ENCODE results near the gene DMD. TPM values are rescaled to one million over a fixed set of nuclear protein-coding genes. Genes with fewer than 3 reads are reported as not detected.

The DMD gene
- total and polyA plus RNA-seq, 2 of the 13 experiments (the other 11 are each of a cell fraction or from before 2014, with no cell fraction given) = 17.6 to 25.9 TPM

DNA sequence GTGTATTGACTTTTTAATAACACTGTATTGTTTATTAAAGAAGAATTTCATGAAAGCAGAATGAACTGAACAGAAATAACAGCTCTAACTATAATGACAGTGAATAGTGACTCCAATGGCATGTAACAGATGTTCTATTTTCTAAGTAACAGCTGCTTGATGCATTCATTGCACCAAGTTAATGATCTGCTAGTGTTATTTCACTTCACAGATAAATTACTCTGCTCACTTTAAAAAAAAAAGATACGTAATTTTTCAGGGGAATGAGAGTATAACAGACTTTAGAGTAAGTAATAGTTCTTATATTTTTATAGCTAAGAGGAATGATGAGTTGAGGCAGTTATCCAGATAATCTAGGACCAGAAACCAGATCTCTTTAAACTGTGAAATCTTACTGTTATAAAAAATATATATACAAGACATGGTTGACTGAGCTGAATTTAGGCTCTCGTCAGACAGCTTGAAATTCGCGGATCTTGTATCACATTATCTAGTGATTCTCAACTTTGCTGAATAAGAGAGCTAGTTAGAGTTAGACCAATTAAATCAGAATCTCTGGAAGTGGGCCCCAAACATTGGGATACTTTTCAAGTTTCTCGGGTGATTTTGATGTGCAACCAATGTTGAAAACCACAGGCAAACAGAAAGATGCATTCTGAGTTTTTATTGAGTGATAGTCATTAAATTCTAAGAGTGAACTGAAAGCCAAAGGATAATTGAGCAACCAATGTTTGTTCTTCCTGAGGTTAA lies 840.7 kb downstream of the DMD start:
- Histone ChIP-seq H3K4me1 (ENCODE audit: insufficient read depth, low read length) (no peaks in the 10 kb centered on the region), H3K9ac (ENCODE audit: insufficient read depth, low read depth, low read length) (no peak overlapping the region), H4K20me1 (ENCODE audit: insufficient read depth, low read length) (no peaks in the 10 kb centered on the region), H3K9me3 (ENCODE audit: low read length) (no peaks in the 10 kb centered on the region), H3K36me3 (replicated peaks in 1 of 2; ENCODE audit: control insufficient read depth in 1 of 2, insufficient read depth in 2 of 2, low read length in 2 of 2) (no peaks in the 10 kb centered on the region), H3K4me3 (replicated peaks in 1 of 3; ENCODE audit: insufficient read depth in 1 of 3, low read depth in 2 of 3, low read length in 3 of 3) (no peak overlapping the region), H3K27me3 (ENCODE audit: control insufficient read depth in 1 of 2, insufficient read depth in 2 of 2, low read length in 2 of 2) (no peaks in the 10 kb centered on the region), H3K27ac (ENCODE audit: extremely low read length, insufficient read depth, low read length) (no peak overlapping the region), H3K79me2 (ENCODE audit: insufficient read depth, low read length) (no peaks in the 10 kb centered on the region), H2AFZ (ENCODE audit: low read length) (no peak overlapping the region), H3K4me2 (ENCODE audit: low read depth, low read length) (no peak overlapping the region)
- no peak for ATAC-seq
- TF ChIP-seq AKAP8 (CRISPR knock-in tag; IDR thresholded peaks at IDR 0.05) (no peak), ZMAT5 (CRISPR knock-in tag; IDR thresholded peaks at IDR 0.05; ENCODE audit: borderline replicate concordance, low read depth) (no peak), STAG1 (CRISPR knock-in tag; IDR thresholded peaks at IDR 0.05) (no peak), SP4 (CRISPR knock-in tag; IDR thresholded peaks at IDR 0.05) (no peak), MZF1 (CRISPR knock-in tag; IDR thresholded peaks at IDR 0.05; ENCODE audit: borderline replicate concordance) (no peak), LBX2 (CRISPR knock-in tag; IDR thresholded peaks at IDR 0.05; ENCODE audit: borderline replicate concordance) (no peak), CHD4 (IDR thresholded peaks at IDR 0.05; ENCODE audit: borderline replicate concordance, low read length) (no peak)
- TF ChIP-seq, protein P1, sequence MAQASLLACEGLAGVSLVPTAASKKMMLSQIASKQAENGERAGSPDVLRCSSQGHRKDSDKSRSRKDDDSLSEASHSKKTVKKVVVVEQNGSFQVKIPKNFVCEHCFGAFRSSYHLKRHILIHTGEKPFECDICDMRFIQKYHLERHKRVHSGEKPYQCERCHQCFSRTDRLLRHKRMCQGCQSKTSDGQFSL (CRISPR knock-in tag; IDR thresholded peaks at IDR 0.05) = no peak
- TF ChIP-seq, protein P2, sequence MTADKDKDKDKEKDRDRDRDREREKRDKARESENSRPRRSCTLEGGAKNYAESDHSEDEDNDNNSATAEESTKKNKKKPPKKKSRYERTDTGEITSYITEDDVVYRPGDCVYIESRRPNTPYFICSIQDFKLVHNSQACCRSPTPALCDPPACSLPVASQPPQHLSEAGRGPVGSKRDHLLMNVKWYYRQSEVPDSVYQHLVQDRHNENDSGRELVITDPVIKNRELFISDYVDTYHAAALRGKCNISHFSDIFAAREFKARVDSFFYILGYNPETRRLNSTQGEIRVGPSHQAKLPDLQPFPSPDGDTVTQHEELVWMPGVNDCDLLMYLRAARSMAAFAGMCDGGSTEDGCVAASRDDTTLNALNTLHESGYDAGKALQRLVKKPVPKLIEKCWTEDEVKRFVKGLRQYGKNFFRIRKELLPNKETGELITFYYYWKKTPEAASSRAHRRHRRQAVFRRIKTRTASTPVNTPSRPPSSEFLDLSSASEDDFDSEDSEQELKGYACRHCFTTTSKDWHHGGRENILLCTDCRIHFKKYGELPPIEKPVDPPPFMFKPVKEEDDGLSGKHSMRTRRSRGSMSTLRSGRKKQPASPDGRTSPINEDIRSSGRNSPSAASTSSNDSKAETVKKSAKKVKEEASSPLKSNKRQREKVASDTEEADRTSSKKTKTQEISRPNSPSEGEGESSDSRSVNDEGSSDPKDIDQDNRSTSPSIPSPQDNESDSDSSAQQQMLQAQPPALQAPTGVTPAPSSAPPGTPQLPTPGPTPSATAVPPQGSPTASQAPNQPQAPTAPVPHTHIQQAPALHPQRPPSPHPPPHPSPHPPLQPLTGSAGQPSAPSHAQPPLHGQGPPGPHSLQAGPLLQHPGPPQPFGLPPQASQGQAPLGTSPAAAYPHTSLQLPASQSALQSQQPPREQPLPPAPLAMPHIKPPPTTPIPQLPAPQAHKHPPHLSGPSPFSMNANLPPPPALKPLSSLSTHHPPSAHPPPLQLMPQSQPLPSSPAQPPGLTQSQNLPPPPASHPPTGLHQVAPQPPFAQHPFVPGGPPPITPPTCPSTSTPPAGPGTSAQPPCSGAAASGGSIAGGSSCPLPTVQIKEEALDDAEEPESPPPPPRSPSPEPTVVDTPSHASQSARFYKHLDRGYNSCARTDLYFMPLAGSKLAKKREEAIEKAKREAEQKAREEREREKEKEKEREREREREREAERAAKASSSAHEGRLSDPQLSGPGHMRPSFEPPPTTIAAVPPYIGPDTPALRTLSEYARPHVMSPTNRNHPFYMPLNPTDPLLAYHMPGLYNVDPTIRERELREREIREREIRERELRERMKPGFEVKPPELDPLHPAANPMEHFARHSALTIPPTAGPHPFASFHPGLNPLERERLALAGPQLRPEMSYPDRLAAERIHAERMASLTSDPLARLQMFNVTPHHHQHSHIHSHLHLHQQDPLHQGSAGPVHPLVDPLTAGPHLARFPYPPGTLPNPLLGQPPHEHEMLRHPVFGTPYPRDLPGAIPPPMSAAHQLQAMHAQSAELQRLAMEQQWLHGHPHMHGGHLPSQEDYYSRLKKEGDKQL (CRISPR knock-in tag; IDR thresholded peaks at IDR 0.05; ENCODE audit: low read depth) = no peak
- TF ChIP-seq, protein P3, sequence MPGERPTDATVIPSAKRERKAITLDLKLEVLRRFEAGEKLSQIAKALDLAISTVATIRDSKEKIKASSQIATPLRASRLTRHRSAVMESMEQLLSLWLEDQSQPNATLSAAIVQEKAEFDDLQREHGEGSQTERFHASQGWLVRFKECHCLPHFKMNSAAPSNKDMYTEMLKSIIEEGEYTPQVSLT (CRISPR knock-in tag; IDR thresholded peaks at IDR 0.05; ENCODE audit: borderline replicate concordance, low read depth) = no peak
- BruUV-seq (replicated peaks) = no TSS peak
- DNase-seq (ENCODE audit: low spot score) = no peak
- ChIA-PET POLR2A (no interaction called here), CTCF (ENCODE audit: low intra/inter-chr PET ratio, low total read pairs) (no interaction called here)
- FAIRE-seq = no peak
- 0% methylated on average over 5 of the region's 5 CpGs for whole genome bisulfite sequencing (ENCODE audit: low lambda C conversion rate)
- intact Hi-C loops (cut with micrococcal nuclease; ENCODE audit: unreplicated experiment) = no loop called here
- in situ Hi-C loops (cut with HindIII; ENCODE audit: extremely low pct_ligation_motif_present, low pct_unique_long_range_greater_than_20kb) = no loop called here

Measured in HepG2 (cell line).